MCF 10A (cell line): ENCODE data around the gene SYNE3. TPM values are rescaled to one million over a fixed set of nuclear protein-coding genes. Genes with fewer than 3 reads are reported as not detected.

Source experiments
- BruUV-seq: library from RNA; stranded (reverse); fragments of 400-500 nt; replicated peaks from 2 replicates; lab custom pipeline; 2021; lab: Mats Ljungman, UMichigan
- CTCF ChIA-PET: fragments of 300-600 bp; sonication (Branson Sonifier 250); formaldehyde crosslinking; extraction: SDS; loops from one replicate; lab custom pipeline; 2021; ENCODE audit warnings: antibody characterized with exemption, inconsistent platforms; lab: Yijun Ruan, JAX
- POLR2A ChIA-PET: fragments of 300-600, 350-650 bp; sonication (Branson Sonifier 250); formaldehyde crosslinking; extraction: SDS; loops from one replicate; lab custom pipeline; 2020; ENCODE audit warnings: antibody characterized with exemption, inconsistent platforms; lab: Yijun Ruan, JAX
- DNase-seq: peaks from one replicate; pipeline ENCODE4 v3.0.0-alpha.2; 2018; ENCODE audit not compliant: unreplicated experiment
- H3K27ac Mint-ChIP-seq: one replicate; pipeline ENCODE4 v1.8.0; 2022; ENCODE audit warnings: mild to moderate bottlenecking, low read depth, mixed read lengths; ENCODE audit not compliant: unreplicated experiment
- H3K27me3 Mint-ChIP-seq: one replicate; pipeline ENCODE4 v1.8.0; 2022; ENCODE audit warnings: mixed read lengths; ENCODE audit not compliant: insufficient read depth, unreplicated experiment
- H3K36me3 Mint-ChIP-seq: one replicate; pipeline ENCODE4 v1.8.0; 2022; ENCODE audit warnings: mild to moderate bottlenecking, moderate library complexity, mixed read lengths; ENCODE audit not compliant: insufficient read depth, unreplicated experiment
- H3K4me1 Mint-ChIP-seq: one replicate; pipeline ENCODE4 v1.8.0; 2022; ENCODE audit warnings: mixed read lengths; ENCODE audit not compliant: insufficient read depth, unreplicated experiment
- H3K4me3 Mint-ChIP-seq: one replicate; pipeline ENCODE4 v1.8.0; 2022; ENCODE audit warnings: mild to moderate bottlenecking, moderate library complexity, mixed read lengths; ENCODE audit not compliant: unreplicated experiment
- H3K9me3 Mint-ChIP-seq: one replicate; pipeline ENCODE4 v1.8.0; 2022; ENCODE audit warnings: mixed read lengths; ENCODE audit not compliant: unreplicated experiment
- intact Hi-C: fragments of 100-400 bp; cut with micrococcal nuclease; formaldehyde crosslinking; loops from 2 replicates; pipeline ENCODE4 v1.14.1; 2022
- total RNA-seq: library from RNA; stranded (reverse); gene quantifications from 2 replicates; pipeline ENCODE4 v1.2.3, GENCODE V29; 2022
- TF ChIP-seq, protein P1 (sequence below): fragments of 200-600 bp; IDR thresholded peaks from one replicate; pipeline ENCODE4 v1.8.0; 2022; ENCODE audit warnings: antibody characterized with exemption, mild to moderate bottlenecking; ENCODE audit not compliant: unreplicated experiment

Gene SYNE3
- total RNA-seq, 1 experiment from 2014 or later, result 9.5 TPM

DNA sequence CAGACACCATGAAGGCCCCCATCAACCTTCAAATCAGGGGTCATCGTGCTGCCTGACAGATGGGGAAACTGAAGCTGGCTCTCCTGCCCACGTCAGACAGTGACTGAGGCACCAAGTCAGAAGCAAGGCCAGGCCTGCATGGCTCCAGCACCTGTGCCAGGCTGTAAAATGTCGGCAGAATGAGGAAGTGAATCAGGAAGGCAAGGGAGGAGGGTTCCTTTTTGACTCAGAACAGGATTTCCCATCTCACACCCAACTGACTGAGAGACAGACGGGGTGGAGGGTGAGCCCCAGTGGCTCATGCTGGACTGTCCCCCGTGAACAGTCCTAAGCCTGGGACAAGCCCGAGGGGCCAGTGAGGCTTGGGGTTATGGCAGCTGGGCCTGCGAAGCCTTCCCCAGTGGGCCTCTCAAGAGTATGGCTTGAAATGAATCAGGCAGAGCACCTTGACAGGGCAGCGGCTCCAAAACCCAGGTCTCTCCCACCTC, 20.9 kb downstream of the SYNE3 start:
- Mint-ChIP-seq H3K4me3 (no peak overlapping the region), H3K9me3 (no peaks in the 10 kb centered on the region), H3K36me3 (no peaks in the 10 kb centered on the region), H3K4me1 (peaks cover 15% of the 10 kb centered on the region), H3K27me3 (no peaks in the 10 kb centered on the region), H3K27ac (no peak overlapping the region)
- DNase-seq, result no peak
- CTCF ChIA-PET, result interaction anchor here (1.5 kb wide), 1 partner anchor 32 kb away, joined by 4 read pairs; no protein-coding TSS in a partner anchor
- BruUV-seq, result no TSS peak
- POLR2A ChIA-PET, result interaction anchor here (0.7 kb wide), 1 partner anchor 33 kb away, joined by 3 read pairs; no protein-coding TSS in a partner anchor
- intact Hi-C loops, result no loop called here
- TF ChIP-seq, protein P1, sequence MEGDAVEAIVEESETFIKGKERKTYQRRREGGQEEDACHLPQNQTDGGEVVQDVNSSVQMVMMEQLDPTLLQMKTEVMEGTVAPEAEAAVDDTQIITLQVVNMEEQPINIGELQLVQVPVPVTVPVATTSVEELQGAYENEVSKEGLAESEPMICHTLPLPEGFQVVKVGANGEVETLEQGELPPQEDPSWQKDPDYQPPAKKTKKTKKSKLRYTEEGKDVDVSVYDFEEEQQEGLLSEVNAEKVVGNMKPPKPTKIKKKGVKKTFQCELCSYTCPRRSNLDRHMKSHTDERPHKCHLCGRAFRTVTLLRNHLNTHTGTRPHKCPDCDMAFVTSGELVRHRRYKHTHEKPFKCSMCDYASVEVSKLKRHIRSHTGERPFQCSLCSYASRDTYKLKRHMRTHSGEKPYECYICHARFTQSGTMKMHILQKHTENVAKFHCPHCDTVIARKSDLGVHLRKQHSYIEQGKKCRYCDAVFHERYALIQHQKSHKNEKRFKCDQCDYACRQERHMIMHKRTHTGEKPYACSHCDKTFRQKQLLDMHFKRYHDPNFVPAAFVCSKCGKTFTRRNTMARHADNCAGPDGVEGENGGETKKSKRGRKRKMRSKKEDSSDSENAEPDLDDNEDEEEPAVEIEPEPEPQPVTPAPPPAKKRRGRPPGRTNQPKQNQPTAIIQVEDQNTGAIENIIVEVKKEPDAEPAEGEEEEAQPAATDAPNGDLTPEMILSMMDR, result no peak

DNA sequence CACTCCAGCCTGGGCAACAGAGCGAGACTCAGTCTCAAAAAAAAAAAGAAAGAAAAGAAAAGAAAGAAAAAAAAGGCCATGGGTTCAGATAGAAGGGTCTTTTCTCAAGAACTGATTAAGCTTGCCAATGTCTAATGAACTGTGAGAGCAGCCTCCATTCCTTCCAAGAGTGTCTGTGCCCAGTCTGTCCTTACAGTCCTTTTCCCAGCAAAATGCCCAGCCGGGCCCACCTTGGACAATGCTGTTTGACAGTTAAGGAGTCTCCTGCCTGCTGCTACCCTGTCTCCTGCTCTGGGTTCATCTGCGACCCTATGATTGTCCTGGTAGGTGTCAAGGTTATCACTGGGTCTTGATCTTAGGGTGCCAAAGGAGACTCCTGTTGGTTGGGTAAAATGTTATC, 21.4 kb downstream of the SYNE3 start:
- intact Hi-C loops, result no loop called here
- no peak for DNase-seq
- Mint-ChIP-seq H3K4me1 (peaks cover 12% of the 10 kb centered on the region), H3K27me3 (no peaks in the 10 kb centered on the region), H3K9me3 (no peaks in the 10 kb centered on the region), H3K4me3 (no peak overlapping the region), H3K36me3 (no peaks in the 10 kb centered on the region), H3K27ac (no peak overlapping the region)
- ChIA-PET CTCF (no interaction called here), POLR2A (no interaction called here)
- TF ChIP-seq, protein P1, result no peak
- BruUV-seq, result no TSS peak

DNA sequence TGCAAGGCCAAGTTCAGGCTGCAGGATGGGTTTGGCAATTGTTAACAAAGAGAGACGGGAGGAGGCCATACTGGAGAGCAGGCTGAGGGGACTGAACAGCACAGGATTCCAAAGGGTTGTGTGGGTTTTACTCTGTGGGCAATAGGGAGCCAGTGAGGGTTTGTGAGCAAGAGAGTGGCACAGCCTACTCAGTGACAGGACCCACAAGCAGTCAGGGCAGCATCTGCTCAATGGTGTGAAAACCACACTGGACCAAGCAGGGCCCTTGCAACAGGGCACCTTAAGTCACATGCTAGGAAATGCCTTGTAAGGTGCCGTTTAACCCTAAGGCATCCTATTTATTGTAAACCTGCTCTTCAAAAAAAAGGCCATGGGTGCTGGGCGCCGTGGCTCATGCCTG, 22.0 kb downstream of the SYNE3 start:
- ChIA-PET CTCF (no interaction called here), POLR2A (no interaction called here)
- H3K4me3 Mint-ChIP-seq, result no peak overlapping the region
- H3K27me3 Mint-ChIP-seq, result no peaks in the 10 kb centered on the region
- intact Hi-C loops, result no loop called here
- no peaks in the 10 kb centered on the region for H3K36me3 Mint-ChIP-seq
- no peak for DNase-seq
- H3K27ac Mint-ChIP-seq, result no peak overlapping the region
- TF ChIP-seq, protein P1, result no peak
- no TSS peak for BruUV-seq
- no peaks in the 10 kb centered on the region for H3K9me3 Mint-ChIP-seq
- peaks cover 12% of the 10 kb centered on the region for H3K4me1 Mint-ChIP-seq

DNA sequence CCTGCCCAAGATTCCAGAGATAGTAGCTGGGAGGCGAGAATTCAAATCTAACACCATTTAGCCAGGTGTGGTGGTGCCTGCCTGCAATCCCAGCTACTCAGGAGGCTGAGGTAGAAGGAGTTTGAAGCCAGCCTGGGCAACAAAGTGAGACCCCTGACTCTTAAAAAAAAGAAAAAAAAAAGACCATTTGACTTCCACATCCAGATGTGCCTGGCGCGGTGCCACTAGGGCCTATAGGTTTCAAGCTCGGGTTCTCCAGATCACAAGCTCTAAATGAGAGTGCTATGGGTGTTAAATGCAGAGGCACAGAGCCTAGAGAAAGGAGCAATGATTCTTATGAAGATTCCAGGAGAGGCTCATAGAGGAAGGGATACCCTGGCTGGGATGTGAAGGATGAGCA, 22.5 kb downstream of the SYNE3 start:
- BruUV-seq, result no TSS peak
- H3K9me3 Mint-ChIP-seq, result no peaks in the 10 kb centered on the region
- no peaks in the 10 kb centered on the region for H3K36me3 Mint-ChIP-seq
- CTCF ChIA-PET, result interaction anchor here (0.7 to 1.0 kb wide), 3 partner anchors 55 to 229 kb away, joined by 3 read pairs; no protein-coding TSS in a partner anchor
- TF ChIP-seq, protein P1, result no peak
- no peak overlapping the region for H3K4me3 Mint-ChIP-seq
- POLR2A ChIA-PET, result interaction anchor here (0.9 kb wide), 1 partner anchor 25 kb away, joined by 3 read pairs; no protein-coding TSS in a partner anchor
- DNase-seq, result no peak
- H3K4me1 Mint-ChIP-seq, result peaks cover 17% of the 10 kb centered on the region
- intact Hi-C loops, result no loop called here
- no peak overlapping the region for H3K27ac Mint-ChIP-seq
- no peaks in the 10 kb centered on the region for H3K27me3 Mint-ChIP-seq
